ENCODE data around the gene SLC35F3.

GRCh38 chr1:234067581-234068337 is 163.3 kb downstream of the SLC35F3 start:
- TF ChIP-seq, protein P1, sequence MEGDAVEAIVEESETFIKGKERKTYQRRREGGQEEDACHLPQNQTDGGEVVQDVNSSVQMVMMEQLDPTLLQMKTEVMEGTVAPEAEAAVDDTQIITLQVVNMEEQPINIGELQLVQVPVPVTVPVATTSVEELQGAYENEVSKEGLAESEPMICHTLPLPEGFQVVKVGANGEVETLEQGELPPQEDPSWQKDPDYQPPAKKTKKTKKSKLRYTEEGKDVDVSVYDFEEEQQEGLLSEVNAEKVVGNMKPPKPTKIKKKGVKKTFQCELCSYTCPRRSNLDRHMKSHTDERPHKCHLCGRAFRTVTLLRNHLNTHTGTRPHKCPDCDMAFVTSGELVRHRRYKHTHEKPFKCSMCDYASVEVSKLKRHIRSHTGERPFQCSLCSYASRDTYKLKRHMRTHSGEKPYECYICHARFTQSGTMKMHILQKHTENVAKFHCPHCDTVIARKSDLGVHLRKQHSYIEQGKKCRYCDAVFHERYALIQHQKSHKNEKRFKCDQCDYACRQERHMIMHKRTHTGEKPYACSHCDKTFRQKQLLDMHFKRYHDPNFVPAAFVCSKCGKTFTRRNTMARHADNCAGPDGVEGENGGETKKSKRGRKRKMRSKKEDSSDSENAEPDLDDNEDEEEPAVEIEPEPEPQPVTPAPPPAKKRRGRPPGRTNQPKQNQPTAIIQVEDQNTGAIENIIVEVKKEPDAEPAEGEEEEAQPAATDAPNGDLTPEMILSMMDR (IDR thresholded peaks at IDR 0.05; ENCODE audit: low read depth, low read length, missing input control) = no peak
- TF ChIP-seq TAF1 (conservative IDR thresholded peaks at IDR 0.05) (no peak), YY1 (IDR thresholded peaks at IDR 0.05) (no peak), REST (IDR thresholded peaks at IDR 0.05) (no peak), EGR1 (IDR thresholded peaks at IDR 0.05; ENCODE audit: low read depth in 2 of 2) (no peak)
- TF ChIP-seq, protein P2, sequence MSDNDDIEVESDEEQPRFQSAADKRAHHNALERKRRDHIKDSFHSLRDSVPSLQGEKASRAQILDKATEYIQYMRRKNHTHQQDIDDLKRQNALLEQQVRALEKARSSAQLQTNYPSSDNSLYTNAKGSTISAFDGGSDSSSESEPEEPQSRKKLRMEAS (IDR thresholded peaks at IDR 0.05) = no peak
